HG02970 (cell line): ENCODE measurements around the gene KAZN.

Experiments
- ATAC-seq: cut with Tn5 transposase; IDR thresholded peaks from one replicate; pipeline ENCODE4 v1.9.1; 2021; ENCODE audit warnings: mild to moderate bottlenecking, moderate library complexity, moderate number of reproducible peaks; ENCODE audit not compliant: unreplicated experiment, low FRiP score

KAZN gene

GRCh38 chr1:14611792-14612191 lies 13.3 kb downstream of the KAZN start:
- ATAC-seq: no peak

GRCh38 chr1:14612256-14612655 lies 13.8 kb downstream of the KAZN start:
- ATAC-seq: no peak

GRCh38 chr1:14613926-14614325 lies 15.4 kb downstream of the KAZN start:
- ATAC-seq: no peak

GRCh38 chr1:14614341-14614740 lies 15.9 kb downstream of the KAZN start:
- no peak for ATAC-seq

- no peak for ATAC-seq
Observed at GRCh38 chr1:14615549-14616218, 17.2 kb downstream of the KAZN start.

GRCh38 chr1:14616632-14617396 lies 18.3 kb downstream of the KAZN start:
- no peak for ATAC-seq

- ATAC-seq: no peak
Observed at GRCh38 chr1:14617791-14618190, 19.3 kb downstream of the KAZN start.

GRCh38 chr1:14620941-14621340 lies 22.5 kb downstream of the KAZN start:
- no peak for ATAC-seq

- no peak for ATAC-seq
Observed at GRCh38 chr1:14623090-14623489, 24.6 kb downstream of the KAZN start.

GRCh38 chr1:14624941-14625340 lies 26.5 kb downstream of the KAZN start:
- no peak for ATAC-seq

GRCh38 chr1:14625572-14625971 lies 27.1 kb downstream of the KAZN start:
- no peak for ATAC-seq

- no peak for ATAC-seq
Observed at GRCh38 chr1:14625996-14626395, 27.5 kb downstream of the KAZN start.

- ATAC-seq: no peak
Observed at GRCh38 chr1:14626869-14627607, 28.6 kb downstream of the KAZN start.

- ATAC-seq: no peak
Observed at GRCh38 chr1:14627608-14628489, 29.4 kb downstream of the KAZN start.

GRCh38 chr1:14629363-14630014 lies 31.0 kb downstream of the KAZN start:
- no peak for ATAC-seq

- ATAC-seq: no peak
Observed at GRCh38 chr1:14630986-14631385, 32.5 kb downstream of the KAZN start.

GRCh38 chr1:14631421-14631820 lies 32.9 kb downstream of the KAZN start:
- no peak for ATAC-seq

- no peak for ATAC-seq
Observed at GRCh38 chr1:14634486-14634885, 36.0 kb downstream of the KAZN start.

GRCh38 chr1:14635421-14635820 lies 36.9 kb downstream of the KAZN start:
- no peak for ATAC-seq
